ENCODE measurements around the gene BPIFA1.

Gene BPIFA1

DNA sequence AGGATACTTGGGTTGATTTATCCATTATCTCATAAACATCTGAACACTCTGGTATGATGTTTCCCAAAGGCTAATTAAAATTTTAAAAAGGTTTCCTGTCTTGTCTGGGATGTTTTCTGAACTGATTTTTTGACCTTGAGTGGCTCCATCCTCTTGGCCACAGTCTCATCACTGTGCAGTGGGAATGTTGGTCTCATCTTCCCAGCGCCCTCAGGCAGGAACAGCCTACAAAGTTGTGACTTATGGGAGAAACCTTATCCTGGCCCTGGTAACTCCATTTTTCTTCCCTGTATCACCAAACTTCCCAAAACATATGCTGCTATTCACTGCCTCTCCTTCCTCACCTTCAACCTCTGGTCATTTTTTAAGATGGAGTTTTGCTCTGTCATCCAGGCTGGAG lies 25.4 kb upstream of the BPIFA1 start:
- H3K4me3 ChIP-seq (ENCODE audit: insufficient read depth, low read length, poor library complexity, severe bottlenecking), result no peak overlapping the region
- H3F3A ChIP-seq (ENCODE audit: insufficient read depth), result no peaks in the 10 kb centered on the region
- H2AFZ ChIP-seq (ENCODE audit: low read depth, low read length, severe bottlenecking), result no peak overlapping the region
- H3K9ac ChIP-seq (ENCODE audit: low read length), result no peak overlapping the region
- H3K27me3 ChIP-seq (ENCODE audit: low read length), result no peaks in the 10 kb centered on the region
- H3K79me2 ChIP-seq (ENCODE audit: insufficient read depth, low read length), result no peaks in the 10 kb centered on the region
- no peaks in the 10 kb centered on the region for H4K20me1 ChIP-seq (ENCODE audit: low read depth, low read length)
- no peaks in the 10 kb centered on the region for H3K9me2 ChIP-seq (replicated peaks; ENCODE audit: insufficient read depth, low read length)
- TF ChIP-seq, protein P1, sequence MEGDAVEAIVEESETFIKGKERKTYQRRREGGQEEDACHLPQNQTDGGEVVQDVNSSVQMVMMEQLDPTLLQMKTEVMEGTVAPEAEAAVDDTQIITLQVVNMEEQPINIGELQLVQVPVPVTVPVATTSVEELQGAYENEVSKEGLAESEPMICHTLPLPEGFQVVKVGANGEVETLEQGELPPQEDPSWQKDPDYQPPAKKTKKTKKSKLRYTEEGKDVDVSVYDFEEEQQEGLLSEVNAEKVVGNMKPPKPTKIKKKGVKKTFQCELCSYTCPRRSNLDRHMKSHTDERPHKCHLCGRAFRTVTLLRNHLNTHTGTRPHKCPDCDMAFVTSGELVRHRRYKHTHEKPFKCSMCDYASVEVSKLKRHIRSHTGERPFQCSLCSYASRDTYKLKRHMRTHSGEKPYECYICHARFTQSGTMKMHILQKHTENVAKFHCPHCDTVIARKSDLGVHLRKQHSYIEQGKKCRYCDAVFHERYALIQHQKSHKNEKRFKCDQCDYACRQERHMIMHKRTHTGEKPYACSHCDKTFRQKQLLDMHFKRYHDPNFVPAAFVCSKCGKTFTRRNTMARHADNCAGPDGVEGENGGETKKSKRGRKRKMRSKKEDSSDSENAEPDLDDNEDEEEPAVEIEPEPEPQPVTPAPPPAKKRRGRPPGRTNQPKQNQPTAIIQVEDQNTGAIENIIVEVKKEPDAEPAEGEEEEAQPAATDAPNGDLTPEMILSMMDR (IDR thresholded peaks at IDR 0.05; ENCODE audit: insufficient read depth, low read length, poor library complexity, severe bottlenecking), result no peak
- TF ChIP-seq EZH2phosphoT487 (conservative IDR thresholded peaks at IDR 0.05; ENCODE audit: low read length), result no peak
- H3K9me3 ChIP-seq (ENCODE audit: insufficient read depth, low read length), result no peaks in the 10 kb centered on the region
- no peaks in the 10 kb centered on the region for H3K36me3 ChIP-seq (ENCODE audit: low read length)
- no peak overlapping the region for H3K4me2 ChIP-seq (ENCODE audit: low read depth, low read length, poor library complexity, severe bottlenecking)
- H3K27ac ChIP-seq (ENCODE audit: low read depth, low read length), result no peak overlapping the region

DNA sequence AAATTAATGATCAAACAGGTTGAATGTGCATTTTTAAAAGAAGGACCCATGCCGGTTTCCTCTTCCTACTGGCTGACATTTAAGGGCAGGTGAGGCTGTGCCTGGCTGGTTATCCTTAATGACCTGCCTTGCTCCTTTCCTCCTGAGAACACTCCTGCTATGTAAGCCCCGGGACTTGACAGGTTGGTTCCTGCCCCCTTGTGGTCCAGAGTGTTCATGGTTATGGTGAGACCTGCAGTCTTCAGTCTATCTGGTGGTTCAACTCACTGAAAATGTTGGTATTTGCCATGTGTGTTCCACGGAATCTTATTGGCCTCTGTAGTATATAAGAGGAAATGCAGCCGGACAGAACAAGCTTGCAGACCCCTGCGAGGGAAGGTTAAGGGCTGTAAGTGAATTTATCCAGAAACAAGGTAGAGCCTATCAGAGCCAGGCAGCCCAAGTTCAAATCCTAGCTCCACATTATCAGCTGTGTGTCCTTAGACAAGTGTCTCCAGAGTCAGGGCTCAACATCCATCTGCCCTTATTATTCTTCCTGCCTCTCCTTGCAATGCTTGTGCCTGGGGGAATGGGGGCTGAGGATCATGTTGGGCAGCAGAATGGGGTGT lies 23.9 kb upstream of the BPIFA1 start:
- Histone ChIP-seq H3K79me2 (ENCODE audit: insufficient read depth, low read length) (no peaks in the 10 kb centered on the region), H3K4me3 (ENCODE audit: insufficient read depth, low read length, poor library complexity, severe bottlenecking) (no peak overlapping the region), H3K36me3 (ENCODE audit: low read length) (no peaks in the 10 kb centered on the region), H2AFZ (ENCODE audit: low read depth, low read length, severe bottlenecking) (no peak overlapping the region), H3K4me2 (ENCODE audit: low read depth, low read length, poor library complexity, severe bottlenecking) (no peak overlapping the region), H3F3A (ENCODE audit: insufficient read depth) (no peaks in the 10 kb centered on the region), H3K9ac (ENCODE audit: low read length) (no peak overlapping the region), H3K27me3 (ENCODE audit: low read length) (no peaks in the 10 kb centered on the region), H4K20me1 (ENCODE audit: low read depth, low read length) (no peaks in the 10 kb centered on the region), H3K9me3 (ENCODE audit: insufficient read depth, low read length) (no peaks in the 10 kb centered on the region), H3K9me2 (replicated peaks; ENCODE audit: insufficient read depth, low read length) (no peaks in the 10 kb centered on the region), H3K27ac (ENCODE audit: low read depth, low read length) (no peak overlapping the region)
- TF ChIP-seq, protein P1 (IDR thresholded peaks at IDR 0.05; ENCODE audit: insufficient read depth, low read length, poor library complexity, severe bottlenecking), result peak; percentile 31
- TF ChIP-seq EZH2phosphoT487 (conservative IDR thresholded peaks at IDR 0.05; ENCODE audit: low read length), result no peak

DNA sequence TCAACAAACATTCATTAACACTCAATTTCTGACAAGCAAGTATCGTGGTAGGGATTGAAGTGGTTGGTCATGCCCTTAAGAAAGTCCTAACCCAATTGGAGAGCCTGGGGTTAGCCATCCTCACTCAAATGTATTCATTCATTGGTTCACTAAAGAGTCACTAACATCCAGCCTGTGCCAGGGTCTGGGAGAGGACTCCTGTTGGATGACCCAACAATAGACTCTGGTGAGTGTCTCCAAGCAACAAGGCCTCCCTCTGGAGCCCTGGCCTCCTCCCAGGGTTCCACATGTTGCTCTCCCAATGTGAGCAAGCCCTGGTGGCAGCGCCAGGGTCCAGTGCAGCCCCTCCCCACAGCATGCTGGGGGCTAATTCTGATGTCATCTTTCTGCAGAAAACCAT lies 18.7 kb upstream of the BPIFA1 start, which contains the start of gene BPIFA3:
TSS of gene BPIFA3 (plus strand) at position 301 of the 400 bp plus-strand sequence. CDS start 185 bp downstream, outside the sequence.
- no peaks in the 10 kb centered on the region for H3K9me2 ChIP-seq (replicated peaks; ENCODE audit: insufficient read depth, low read length)
- TF ChIP-seq EZH2phosphoT487 (conservative IDR thresholded peaks at IDR 0.05; ENCODE audit: low read length), result no peak
- no peak within 1 kb of the TSS for H2AFZ ChIP-seq (ENCODE audit: low read depth, low read length, severe bottlenecking)
- H3F3A ChIP-seq (ENCODE audit: insufficient read depth), result no peaks in the 10 kb centered on the region
- no peaks in the 10 kb centered on the region for H4K20me1 ChIP-seq (ENCODE audit: low read depth, low read length)
- no peaks in the 10 kb centered on the region for H3K27me3 ChIP-seq (ENCODE audit: low read length)
- no peaks in the 10 kb centered on the region for H3K79me2 ChIP-seq (ENCODE audit: insufficient read depth, low read length)
- no peaks in the 10 kb centered on the region for H3K9me3 ChIP-seq (ENCODE audit: insufficient read depth, low read length)
- no peaks in the 10 kb centered on the region for H3K36me3 ChIP-seq (ENCODE audit: low read length)
- no peak within 1 kb of the TSS for H3K4me3 ChIP-seq (ENCODE audit: insufficient read depth, low read length, poor library complexity, severe bottlenecking)
- no peak within 1 kb of the TSS for H3K4me2 ChIP-seq (ENCODE audit: low read depth, low read length, poor library complexity, severe bottlenecking)
- H3K9ac ChIP-seq (ENCODE audit: low read length), result no peak within 1 kb of the TSS
- H3K27ac ChIP-seq (ENCODE audit: low read depth, low read length), result no peak within 1 kb of the TSS

DNA sequence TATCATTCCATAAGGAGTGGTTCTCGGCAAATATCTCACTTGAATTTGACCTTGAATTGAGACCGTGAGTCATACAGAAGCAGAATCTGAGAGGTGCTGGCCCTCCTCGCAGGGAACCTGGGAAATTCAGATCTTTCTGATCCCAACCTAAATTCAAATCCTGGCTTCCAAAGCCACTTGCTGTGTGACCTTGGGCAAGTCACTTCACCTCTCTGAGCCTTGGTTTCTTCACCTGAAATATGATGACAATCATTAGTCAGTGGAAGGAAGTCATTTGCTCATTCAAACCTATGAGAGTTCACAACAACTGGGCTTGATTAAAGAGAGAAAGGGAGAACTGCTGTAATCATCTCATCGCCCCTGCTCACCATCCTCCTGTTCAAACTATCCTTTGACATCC lies 11.4 kb upstream of the BPIFA1 start:
- no peaks in the 10 kb centered on the region for H3K9me3 ChIP-seq (ENCODE audit: insufficient read depth, low read length)
- H3K9me2 ChIP-seq (replicated peaks; ENCODE audit: insufficient read depth, low read length), result no peaks in the 10 kb centered on the region; the same call in 1 of the 2 replicates
- H3K4me2 ChIP-seq (ENCODE audit: low read depth, low read length, poor library complexity, severe bottlenecking), result no peak overlapping the region
- no peaks in the 10 kb centered on the region for H3K79me2 ChIP-seq (ENCODE audit: insufficient read depth, low read length)
- H3F3A ChIP-seq (ENCODE audit: insufficient read depth), result no peaks in the 10 kb centered on the region
- no peaks in the 10 kb centered on the region for H3K27me3 ChIP-seq (ENCODE audit: low read length)
- H3K4me3 ChIP-seq (ENCODE audit: insufficient read depth, low read length, poor library complexity, severe bottlenecking), result no peak overlapping the region
- no peak overlapping the region for H2AFZ ChIP-seq (ENCODE audit: low read depth, low read length, severe bottlenecking)
- no peak overlapping the region for H3K9ac ChIP-seq (ENCODE audit: low read length)
- TF ChIP-seq EZH2phosphoT487 (conservative IDR thresholded peaks at IDR 0.05; ENCODE audit: low read length), result no peak
- TF ChIP-seq, protein P1 (IDR thresholded peaks at IDR 0.05; ENCODE audit: insufficient read depth, low read length, poor library complexity, severe bottlenecking), result no peak
- no peaks in the 10 kb centered on the region for H3K36me3 ChIP-seq (ENCODE audit: low read length)
- H4K20me1 ChIP-seq (ENCODE audit: low read depth, low read length), result no peaks in the 10 kb centered on the region
- H3K27ac ChIP-seq (ENCODE audit: low read depth, low read length), result no peak overlapping the region

Data from SU-DHL-6 (cell line).